Measurements from ENCODE around the gene HGD. TPM values are rescaled to one million over a fixed set of nuclear protein-coding genes. Genes with fewer than 3 reads are reported as not detected.
"Not testable (repeated sequence)": the region's sequence is repeated elsewhere in the genome, so short reads cannot be mapped to it uniquely, and the experiment has no call there.

Gene HGD, protein sequence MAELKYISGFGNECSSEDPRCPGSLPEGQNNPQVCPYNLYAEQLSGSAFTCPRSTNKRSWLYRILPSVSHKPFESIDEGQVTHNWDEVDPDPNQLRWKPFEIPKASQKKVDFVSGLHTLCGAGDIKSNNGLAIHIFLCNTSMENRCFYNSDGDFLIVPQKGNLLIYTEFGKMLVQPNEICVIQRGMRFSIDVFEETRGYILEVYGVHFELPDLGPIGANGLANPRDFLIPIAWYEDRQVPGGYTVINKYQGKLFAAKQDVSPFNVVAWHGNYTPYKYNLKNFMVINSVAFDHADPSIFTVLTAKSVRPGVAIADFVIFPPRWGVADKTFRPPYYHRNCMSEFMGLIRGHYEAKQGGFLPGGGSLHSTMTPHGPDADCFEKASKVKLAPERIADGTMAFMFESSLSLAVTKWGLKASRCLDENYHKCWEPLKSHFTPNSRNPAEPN
- total RNA-seq = under 0.01 TPM in 2 replicates

GRCh38 chr3:120682095-120682681 lies at the start of gene HGD:
HGD (minus strand) TSS chr3:120682239; CDS start chr3:120682111, 128 bp downstream.
- Histone ChIP-seq H3K79me2 (ENCODE audit: insufficient read depth, low read length) (no peaks in the 10 kb centered on the region), H3K27me3 (ENCODE audit: insufficient read depth, low read length) (no peaks in the 10 kb centered on the region), H3K36me3 (ENCODE audit: insufficient read depth, low read length) (no peaks in the 10 kb centered on the region), H3K4me1 (ENCODE audit: insufficient read depth, low read length) (peaks cover 17% of the 10 kb centered on the region), H3K4me3 (ENCODE audit: insufficient read depth, low read length) (no peak within 1 kb of the TSS), H3K9me3 (ENCODE audit: low read depth, low read length) (no peaks in the 10 kb centered on the region), H2AFZ (ENCODE audit: low read length) (no peak within 1 kb of the TSS), H3K4me2 (ENCODE audit: insufficient read depth, low read length) (no peak within 1 kb of the TSS), H3K27ac (ENCODE audit: low read depth, low read length) (no peak within 1 kb of the TSS), H4K20me1 (ENCODE audit: insufficient read depth, low read length) (no peaks in the 10 kb centered on the region)
- no peak for DNase-seq (ENCODE audit: insufficient read length, low spot score, missing footprints)
- no peak for TF ChIP-seq CTCF (IDR thresholded peaks at IDR 0.05; ENCODE audit: extremely low read depth, low read depth, low read length)

- no peak overlapping the region for H3K27ac ChIP-seq (ENCODE audit: low read depth, low read length)
- H3K4me2 ChIP-seq (ENCODE audit: insufficient read depth, low read length) = no peak overlapping the region
- H3K9me3 ChIP-seq (ENCODE audit: low read depth, low read length) = no peaks in the 10 kb centered on the region
- peaks cover 6% of the 10 kb centered on the region for H3K36me3 ChIP-seq (ENCODE audit: insufficient read depth, low read length)
- TF ChIP-seq CTCF (IDR thresholded peaks at IDR 0.05; ENCODE audit: extremely low read depth, low read depth, low read length) = no peak
- DNase-seq (ENCODE audit: insufficient read length, low spot score, missing footprints) = peak; percentile 21
- no peak overlapping the region for H3K4me3 ChIP-seq (ENCODE audit: insufficient read depth, low read length)
- no peaks in the 10 kb centered on the region for H4K20me1 ChIP-seq (ENCODE audit: insufficient read depth, low read length)
- H3K27me3 ChIP-seq (ENCODE audit: insufficient read depth, low read length) = no peaks in the 10 kb centered on the region
- no peaks in the 10 kb centered on the region for H3K79me2 ChIP-seq (ENCODE audit: insufficient read depth, low read length)
- no peak overlapping the region for H2AFZ ChIP-seq (ENCODE audit: low read length)
- no peaks in the 10 kb centered on the region for H3K4me1 ChIP-seq (ENCODE audit: insufficient read depth, low read length)
Observed at GRCh38 chr3:120730576-120731542, 48.8 kb upstream of the HGD start.

DNA sequence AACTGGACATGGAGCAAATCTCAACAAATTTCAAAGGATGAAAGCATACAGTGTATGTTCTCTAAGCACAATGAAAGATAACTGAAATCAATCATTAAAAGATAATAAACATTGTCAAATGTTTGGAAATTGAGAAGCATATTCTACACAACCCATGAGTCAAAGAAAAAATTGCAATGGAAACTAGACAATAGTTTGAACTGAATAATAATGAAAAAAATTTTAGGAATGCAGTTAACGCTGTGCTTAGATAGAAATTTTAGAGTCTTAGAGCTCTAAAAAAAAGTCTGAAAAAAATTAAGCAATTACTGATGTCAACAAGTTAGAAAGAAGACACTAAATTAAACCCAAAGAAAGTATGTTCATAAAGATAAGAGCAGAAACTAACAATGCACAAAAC lies 44.8 kb upstream of the HGD start:
- no peaks in the 10 kb centered on the region for H3K9me3 ChIP-seq (ENCODE audit: low read depth, low read length)
- H3K27ac ChIP-seq (ENCODE audit: low read depth, low read length) = no peak overlapping the region
- H2AFZ ChIP-seq (ENCODE audit: low read length) = no peak overlapping the region
- no peaks in the 10 kb centered on the region for H3K79me2 ChIP-seq (ENCODE audit: insufficient read depth, low read length)
- H3K36me3 ChIP-seq (ENCODE audit: insufficient read depth, low read length) = peaks cover 6% of the 10 kb centered on the region
- no peak for DNase-seq (ENCODE audit: insufficient read length, low spot score, missing footprints)
- H3K4me1 ChIP-seq (ENCODE audit: insufficient read depth, low read length) = no peaks in the 10 kb centered on the region
- no peaks in the 10 kb centered on the region for H4K20me1 ChIP-seq (ENCODE audit: insufficient read depth, low read length)
- TF ChIP-seq CTCF (IDR thresholded peaks at IDR 0.05; ENCODE audit: extremely low read depth, low read depth, low read length) = no peak
- no peak overlapping the region for H3K4me3 ChIP-seq (ENCODE audit: insufficient read depth, low read length)
- no peak overlapping the region for H3K4me2 ChIP-seq (ENCODE audit: insufficient read depth, low read length)
- no peaks in the 10 kb centered on the region for H3K27me3 ChIP-seq (ENCODE audit: insufficient read depth, low read length)

GRCh38 chr3:120719167-120719834 lies 37.3 kb upstream of the HGD start:
- DNase-seq (ENCODE audit: insufficient read length, low spot score, missing footprints) = not testable (repeated sequence)

More at GRCh38 chr3:120719167-120719834, 37.3 kb upstream of the HGD start:
- not testable (repeated sequence) for H3K27me3 ChIP-seq (ENCODE audit: insufficient read depth, low read length); H3K36me3 ChIP-seq (ENCODE audit: insufficient read depth, low read length); H3K79me2 ChIP-seq (ENCODE audit: insufficient read depth, low read length); H3K27ac ChIP-seq (ENCODE audit: low read depth, low read length); H3K9me3 ChIP-seq (ENCODE audit: low read depth, low read length); H3K4me1 ChIP-seq (ENCODE audit: insufficient read depth, low read length); H3K4me2 ChIP-seq (ENCODE audit: insufficient read depth, low read length); H4K20me1 ChIP-seq (ENCODE audit: insufficient read depth, low read length)
- Histone ChIP-seq H3K4me3 (ENCODE audit: insufficient read depth, low read length) (peak overlapping the region; percentile 42), H2AFZ (ENCODE audit: low read length) (peak overlapping the region; percentile 41)
